HG03575 (cell line): Measurements from ENCODE around the gene ATL1.
"Not testable (repeated sequence)": the region's sequence is repeated elsewhere in the genome, so short reads cannot be mapped to it uniquely, and the experiment has no call there.

Source experiments
- ATAC-seq: cut with Tn5 transposase; IDR thresholded peaks from one replicate; pipeline ENCODE4 v1.9.1; 2021; ENCODE audit not compliant: unreplicated experiment, insufficient number of reproducible peaks, low FRiP score; ENCODE audit errors: extremely low read depth

Gene ATL1

DNA sequence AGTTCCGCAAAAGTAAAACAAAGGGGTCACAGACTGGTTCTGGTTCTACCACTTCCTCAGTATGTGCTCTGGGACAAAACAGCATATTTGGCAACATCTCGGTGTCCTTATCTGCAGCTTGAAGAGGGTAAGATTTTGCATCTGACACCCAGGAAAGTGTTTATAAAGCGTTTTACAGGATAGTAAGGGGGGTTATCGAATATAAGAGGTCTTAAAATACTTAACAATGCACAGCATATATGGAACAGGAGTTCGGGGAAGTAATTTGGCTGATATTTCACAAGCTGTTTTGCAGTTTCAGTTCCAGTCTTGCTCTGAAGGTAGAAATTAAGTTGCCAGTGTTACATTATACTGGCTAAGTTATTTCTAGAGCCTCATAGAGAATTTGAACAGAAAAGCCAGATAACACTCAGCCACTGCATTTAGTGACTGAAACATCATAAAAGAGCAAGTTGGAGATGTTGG, 26.7 kb upstream of the ATL1 start:
- no peak for ATAC-seq

DNA sequence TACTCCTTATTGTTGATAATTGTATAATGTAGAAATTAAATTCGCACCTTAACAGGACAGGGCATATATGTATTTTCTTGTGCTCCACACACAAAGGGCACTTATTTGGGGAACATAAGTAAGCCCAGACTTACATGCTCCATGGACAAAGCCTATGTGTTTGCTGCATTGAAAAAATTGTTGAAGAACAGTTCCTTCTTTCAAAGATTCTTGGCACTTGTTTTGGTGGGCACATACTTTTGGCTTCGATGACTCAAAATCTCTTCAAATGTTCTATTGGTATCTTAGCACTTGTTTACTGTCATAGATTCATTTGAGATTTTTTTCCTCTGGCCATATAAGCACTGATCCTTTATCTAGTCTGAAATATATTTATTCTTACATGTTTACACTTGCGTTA, 26.1 kb upstream of the ATL1 start:
- no peak for ATAC-seq

DNA sequence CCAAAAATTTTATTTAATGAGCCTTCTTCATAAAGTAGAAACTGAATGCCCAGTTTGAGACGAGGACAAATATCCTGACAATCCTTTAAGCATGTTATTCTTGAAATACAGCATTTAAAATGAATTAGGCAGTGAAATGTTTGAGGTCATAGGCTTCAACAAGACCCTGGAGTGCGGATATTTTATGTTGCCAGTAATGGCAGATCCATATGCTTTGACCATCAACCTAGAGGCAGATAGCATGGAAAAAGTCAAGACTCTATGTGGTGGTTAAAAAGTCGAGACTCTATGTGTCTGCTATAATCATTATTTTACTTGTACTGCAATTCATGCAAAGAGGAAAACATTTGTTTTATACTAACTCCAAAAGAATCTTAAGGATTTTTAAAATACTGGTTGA, 25.5 kb upstream of the ATL1 start:
- ATAC-seq, result no peak

DNA sequence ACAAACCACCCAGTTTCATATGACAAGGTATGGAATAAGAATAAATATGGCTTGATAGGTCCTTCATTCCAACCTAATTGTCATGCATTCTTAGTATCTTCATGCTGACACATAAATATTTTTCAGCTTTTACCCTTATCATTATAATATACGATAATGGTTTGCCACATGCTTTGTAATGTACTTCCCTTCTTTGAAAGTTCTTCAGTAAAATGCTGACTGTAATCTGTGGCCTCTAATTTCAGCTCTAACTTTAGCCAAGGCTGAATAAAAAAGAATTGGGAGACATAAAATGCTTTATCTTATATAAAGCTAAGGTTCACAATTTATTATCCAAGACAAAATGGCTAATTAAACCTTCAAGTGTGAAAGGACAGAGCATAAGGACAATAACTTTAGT, 24.9 kb upstream of the ATL1 start:
- ATAC-seq, result no peak

DNA sequence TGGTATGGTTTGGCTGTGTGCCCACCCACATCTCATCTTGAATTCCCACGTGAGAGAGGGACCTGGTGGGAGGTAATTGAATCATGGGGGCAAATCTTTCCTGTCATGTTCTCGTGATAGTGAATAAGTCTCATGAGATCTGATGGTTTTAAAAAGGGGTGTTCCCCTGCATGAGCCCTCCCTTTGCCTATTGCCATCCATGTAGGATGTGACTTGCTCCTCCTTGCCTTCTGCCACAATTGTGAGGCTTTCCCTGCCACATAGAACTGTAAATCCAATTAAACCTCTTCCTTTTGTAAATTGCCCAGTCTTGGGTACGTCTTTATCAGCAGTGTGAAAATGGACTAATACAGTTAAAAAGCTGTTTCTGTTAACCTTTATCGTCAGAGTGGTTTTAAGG, 21.9 kb upstream of the ATL1 start:
- not testable (repeated sequence) for ATAC-seq

DNA sequence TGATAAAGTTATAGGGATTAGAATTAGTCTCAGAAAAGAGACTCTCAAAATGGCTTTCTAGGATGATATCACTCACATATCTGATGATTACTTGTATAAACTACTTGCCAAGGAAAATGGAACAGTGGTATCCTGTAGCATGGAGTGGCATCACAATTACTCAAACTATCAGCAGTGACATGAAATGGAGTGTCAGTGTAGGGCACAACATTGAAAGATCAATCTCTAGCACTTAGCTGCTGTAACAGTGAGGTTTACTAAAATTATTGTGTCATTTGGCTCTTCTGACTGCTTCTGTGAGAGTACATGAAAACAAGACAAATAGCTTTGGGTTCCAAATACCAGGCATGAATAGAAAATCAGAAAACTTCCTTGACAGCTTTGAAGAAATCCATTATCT, 20.9 kb upstream of the ATL1 start:
- no peak for ATAC-seq

DNA sequence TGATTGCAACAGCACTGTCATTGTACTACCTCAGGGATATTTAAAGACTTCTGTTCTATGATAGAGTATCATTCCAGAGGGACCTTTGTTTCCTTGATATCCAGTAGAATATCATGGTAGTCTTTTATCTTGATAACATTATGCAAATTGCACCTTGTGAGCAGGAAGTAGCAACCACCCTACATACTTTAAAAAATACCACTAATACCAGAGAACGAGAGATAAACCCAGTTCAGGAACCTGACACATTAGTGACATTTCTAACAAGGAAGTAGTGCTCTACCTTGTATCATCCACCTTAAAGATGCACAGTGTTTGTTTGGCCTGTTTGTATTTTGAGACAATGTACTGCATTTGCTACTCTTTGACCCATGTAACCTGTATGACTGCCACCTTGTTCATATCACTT, 18.8 kb upstream of the ATL1 start:
- no peak for ATAC-seq

DNA sequence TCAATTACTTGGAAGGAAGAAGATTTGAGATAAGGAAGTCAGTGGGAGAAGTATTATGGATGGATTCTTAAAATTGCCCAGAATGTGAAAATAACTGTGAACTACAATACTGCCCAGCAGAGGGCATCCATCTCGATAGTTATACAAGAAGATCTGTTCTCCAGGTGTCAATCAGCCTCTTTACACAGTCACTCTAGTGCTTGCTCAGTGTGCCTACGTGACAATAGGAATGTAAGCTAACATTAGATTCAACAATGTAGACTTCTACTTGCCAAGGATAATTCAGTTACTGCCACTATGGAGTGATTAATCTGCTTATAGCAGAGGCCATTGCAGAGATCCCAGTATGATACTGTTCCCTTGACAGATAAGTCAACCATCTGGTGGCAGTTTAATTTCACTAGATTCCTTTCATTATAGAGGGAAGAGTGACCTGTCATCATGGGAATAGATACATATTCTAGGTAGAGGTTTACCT, 17.0 kb upstream of the ATL1 start:
- ATAC-seq, result no peak

DNA sequence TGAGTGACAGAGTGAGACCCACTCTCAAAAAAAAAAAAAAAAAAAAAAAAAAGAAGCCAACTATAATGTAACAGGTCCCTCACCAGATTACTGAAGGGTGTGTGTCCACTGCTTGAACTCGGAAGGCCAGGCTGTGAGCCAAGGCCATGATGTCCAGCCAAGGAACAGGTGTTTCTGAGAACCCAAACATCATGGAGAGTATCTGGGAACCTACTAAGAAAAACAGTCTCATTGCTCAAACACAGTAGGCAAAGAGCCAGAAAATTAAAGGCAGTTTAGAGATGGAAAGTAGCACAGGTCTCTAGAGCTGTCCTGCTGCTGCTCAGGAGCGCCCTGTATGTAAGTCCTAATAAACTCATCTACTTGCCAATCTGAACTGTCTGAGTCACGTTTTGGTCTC, 15.0 kb upstream of the ATL1 start:
- ATAC-seq, result no peak

DNA sequence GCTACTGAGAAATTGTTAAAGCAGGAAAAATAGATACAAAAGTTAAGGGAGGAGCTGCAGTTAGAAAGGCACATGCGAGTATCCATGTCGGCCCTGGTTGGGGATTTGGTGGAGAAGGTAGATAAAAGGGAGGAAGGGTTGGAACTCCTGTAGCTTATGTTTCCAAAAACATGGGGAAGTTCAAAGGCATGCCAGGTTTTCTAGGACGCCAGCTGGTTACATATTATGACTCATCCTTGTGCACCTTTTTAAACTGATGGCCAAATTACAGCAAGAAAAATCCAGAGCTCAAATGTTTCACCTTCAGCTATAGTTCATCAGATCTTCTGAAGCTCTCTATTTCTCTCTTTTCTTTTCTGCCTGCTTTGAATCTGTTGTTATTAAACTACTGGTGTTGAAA, 14.3 kb upstream of the ATL1 start:
- no peak for ATAC-seq

DNA sequence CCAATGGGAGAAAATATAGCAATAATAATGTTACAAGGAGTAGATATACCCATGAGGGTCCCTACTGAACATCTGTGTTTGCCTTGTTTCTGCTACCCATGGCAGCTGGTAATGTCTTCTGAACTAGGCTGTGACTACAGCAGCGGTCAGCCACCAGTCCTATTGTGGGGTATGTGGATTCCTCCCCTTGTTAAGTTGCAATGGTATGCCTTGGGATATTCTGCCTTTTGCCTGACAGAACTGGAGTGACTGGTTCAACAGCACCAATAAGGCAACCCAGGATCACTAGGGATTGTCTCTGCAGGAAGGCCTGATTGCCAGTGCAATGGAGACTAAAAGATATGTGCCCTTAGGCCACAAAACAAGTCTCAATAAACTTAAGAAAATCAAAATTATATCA, 9.7 kb upstream of the ATL1 start:
- no peak for ATAC-seq

DNA sequence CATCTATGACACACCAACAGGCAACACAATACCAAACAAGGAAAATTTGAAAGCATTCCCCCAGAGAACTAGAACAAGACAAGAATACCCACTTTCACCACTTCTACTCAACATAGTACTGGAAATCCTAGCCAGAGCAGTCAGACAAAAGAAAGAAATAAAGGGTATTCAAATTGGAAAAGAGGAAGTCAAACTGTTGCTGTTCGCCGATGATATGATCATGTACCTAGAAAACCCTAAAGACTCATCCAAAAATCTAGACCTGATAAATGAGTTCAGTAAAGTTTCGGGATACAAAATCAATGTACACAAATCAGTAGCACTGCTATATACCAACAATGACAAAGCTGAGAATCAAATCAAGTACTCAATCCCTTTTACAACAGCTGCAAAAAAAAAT, 8.1 kb upstream of the ATL1 start:
- no peak for ATAC-seq

DNA sequence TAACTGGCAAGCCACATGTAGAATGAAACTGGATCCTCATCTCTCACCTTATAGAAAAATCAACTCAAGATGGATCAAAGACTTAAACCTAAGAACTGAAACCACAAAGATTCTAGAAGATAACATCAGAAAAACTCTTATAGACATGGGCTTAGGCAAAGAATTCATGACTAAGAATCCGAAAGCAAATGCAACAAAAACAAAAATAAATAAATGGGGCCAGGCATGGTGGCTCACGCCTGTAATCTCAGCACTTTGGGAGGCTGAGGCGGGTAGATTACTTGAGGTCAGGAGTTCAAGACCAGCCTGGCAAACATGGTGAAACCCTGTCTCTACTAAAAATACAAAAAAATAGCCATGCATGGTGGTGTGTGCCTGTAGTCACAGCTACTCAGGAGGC, 7.1 kb upstream of the ATL1 start:
- not testable (repeated sequence) for ATAC-seq

DNA sequence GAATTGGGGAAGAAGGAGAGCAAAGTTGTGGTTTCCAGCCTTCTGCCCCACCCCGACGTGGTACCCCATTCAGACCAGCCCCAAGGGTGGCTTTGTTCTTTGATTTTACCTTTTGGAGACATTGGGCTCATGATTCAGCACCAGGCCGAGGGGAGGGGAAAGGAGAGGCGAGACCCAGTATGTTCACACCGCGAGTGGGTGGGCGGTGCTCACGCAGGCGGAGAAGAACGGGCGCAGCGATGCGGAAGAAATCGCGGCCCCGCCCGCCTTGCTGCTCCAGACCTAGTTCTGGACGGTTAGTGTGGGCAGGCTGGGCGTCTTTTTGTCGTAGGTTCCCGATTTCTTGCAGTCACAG, 963 bp downstream of the ATL1 start:
- ATAC-seq, result no peak

DNA sequence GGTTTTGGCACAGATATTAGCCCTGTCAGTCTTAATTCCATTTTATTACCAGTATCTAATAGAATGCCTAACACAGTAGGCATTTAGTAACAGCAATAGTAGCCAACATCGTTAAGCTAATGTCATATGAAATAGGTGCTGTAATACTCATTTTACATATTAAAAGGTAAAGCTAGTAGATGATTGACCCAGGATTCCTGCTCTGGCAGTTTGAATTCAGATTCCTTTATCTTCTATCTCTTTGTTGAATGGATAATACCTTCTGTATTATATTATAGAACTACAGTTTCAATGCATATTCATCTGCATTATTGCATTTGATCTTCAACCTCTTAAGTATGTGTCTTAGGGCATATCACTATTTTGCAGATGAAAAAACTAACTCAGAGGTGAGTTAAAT, 2.9 kb downstream of the ATL1 start:
- no peak for ATAC-seq

DNA sequence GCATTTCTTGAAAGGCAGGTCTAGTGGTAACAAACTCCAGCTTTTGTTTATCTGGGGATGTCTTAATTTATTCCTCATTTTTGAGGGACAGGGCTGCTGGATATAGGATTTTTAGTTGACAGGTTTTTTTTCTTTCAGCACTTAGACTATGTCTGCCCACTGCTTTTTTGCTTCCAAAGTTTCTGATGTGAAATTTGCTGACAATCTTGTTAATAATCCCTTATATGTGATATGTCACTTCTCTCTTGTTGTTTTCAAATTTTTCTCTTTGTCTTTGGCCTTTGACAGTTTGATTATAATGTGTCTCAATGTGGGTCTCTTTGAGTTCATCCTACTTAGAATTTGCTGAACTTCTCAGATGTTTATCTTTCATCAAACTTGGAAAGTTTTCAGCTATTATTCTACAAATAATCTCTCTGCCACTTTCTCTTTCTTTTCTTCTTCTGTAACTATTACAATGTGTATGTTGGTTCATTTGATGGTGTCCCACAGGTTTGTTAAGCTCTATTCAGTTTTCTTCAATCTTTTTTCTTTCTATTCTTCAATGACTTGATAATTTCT, 9.8 kb downstream of the ATL1 start:
- ATAC-seq, result no peak

DNA sequence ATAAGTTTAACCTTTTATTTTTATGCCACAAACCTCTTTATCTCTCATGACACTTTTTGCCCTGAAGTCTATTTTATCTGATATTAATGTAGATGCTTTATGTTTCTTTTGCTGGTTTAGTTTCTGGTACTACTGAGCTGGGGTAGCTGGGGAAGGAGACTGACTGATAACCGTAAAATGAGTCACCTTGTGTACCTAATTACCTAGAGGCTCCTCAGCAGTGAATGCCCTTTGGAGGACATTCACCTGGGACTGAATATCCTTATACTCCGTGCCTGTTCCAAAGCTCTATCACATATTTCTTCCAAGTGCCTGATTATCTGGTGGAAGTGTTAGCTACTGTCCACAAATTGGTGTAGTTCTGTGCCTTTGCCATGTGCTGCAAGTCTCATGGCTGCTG, 13.9 kb downstream of the ATL1 start:
- no peak for ATAC-seq

DNA sequence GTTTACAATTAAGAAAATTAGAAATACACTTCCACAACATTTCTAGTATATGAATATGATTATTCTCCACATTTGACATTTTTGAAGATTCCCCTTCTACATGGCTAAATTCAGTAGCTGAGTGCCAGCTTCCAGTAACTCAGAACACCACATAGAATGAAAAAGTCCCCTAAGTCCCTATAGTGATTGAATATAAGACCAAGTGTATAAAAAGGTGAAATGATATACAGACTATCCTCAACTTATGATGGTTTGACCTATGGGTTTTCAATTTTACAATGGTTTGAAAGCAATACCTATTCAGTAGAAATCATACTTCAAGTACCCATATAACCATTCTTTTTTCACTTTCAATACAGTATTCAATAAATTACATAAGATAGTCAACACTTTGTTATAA, 15.8 kb downstream of the ATL1 start:
- no peak for ATAC-seq

DNA sequence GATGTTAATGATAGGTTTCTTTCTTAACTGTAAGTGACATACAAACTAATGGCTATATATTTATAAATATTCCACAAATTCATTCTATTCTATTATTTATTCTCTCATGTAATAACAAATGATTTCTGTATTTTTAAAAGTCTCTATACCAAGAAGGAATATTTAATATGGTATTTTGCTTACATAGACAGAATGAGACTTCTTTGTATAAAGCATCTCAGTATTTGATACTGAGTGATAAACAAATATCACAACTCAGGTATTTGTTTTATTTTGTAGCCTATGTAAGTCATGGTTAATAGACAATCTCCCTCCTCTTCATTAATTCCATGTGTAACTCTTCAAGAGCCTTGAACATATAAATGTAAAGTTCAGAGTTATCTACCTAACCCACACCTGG, 18.0 kb downstream of the ATL1 start:
- ATAC-seq, result no peak

DNA sequence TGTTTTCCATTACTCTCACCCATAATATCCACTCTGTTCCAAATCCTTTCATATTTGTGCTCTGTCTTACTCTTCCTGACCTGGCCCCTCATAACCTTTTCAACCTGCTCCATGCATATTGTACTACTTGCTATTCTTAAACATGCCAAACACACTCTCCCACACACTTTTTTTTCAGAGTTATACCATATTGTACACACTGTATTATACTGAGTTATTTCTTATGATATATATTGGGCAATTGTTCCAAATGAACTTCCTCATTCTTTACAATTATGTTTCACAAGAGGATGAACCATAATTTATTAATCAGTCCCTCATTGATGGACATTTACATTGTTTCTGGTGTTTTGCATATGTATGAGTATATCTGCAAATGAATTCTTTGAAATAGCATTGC, 18.5 kb downstream of the ATL1 start:
- no peak for ATAC-seq

DNA sequence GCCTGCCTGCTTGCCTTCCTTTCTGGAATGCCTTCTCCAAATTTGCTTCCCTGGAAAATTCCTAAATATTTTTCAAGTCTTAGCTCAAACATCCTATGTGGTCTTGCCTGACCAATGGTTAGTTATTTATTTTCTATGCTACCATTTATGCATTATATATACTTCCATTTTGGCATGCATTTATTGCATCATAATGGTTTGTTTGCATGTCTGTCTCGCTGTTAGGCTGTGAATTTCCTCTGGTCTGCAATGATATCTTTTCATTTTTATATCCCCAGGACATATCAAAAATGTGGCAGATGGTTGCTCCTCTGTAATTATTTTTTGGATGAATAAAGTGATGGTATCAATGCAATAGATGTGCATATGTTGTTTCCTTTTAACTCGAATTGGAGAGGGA, 30.5 kb downstream of the ATL1 start:
- ATAC-seq, result no peak
